ENCODE results near the gene WBP2. TPM values are rescaled to one million over a fixed set of nuclear protein-coding genes. Genes with fewer than 3 reads are reported as not detected.

WBP2 gene
- total and polyA plus RNA-seq, 9 of the 15 experiments (the other 6 are each of a cell fraction or from before 2014, with no cell fraction given): 2.2 to 74.3 (median 20.0) TPM

DNA sequence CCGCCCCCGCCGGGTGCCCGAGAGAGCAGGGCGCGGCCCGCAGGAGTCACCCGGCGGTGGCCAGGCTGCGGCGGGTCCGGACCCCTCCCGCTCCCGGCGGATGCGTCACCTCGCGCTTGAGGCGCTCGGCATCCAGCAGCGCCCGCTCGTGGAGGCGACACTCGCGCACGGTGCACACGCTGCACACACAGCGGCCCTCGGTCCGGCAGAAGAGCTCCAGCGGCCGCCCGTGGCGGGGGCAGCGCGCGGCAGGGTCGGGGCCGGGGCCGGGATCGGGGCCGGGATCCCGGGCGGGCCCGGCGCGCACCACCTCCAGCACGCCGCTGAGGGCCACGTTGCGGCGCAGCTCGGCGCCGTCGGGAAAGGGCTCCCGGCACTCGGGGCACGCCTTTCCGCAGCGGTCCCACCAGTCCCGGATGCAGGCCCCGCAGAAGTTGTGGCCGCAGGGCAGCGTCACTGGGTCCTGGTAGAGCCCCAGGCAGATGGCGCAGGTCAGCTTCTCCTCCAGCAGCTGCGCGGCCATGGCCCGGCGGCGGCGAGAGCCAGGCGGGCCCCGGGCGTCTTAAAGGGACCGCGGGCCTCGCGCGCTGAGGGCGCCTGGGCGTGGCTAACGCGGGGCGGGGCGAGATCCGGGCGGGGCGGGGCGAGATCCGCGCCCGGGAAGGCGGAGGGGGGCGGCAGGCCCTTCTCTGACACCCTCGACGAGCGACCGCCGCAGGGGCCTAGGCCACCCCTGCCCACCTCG lies 41.5 kb upstream of the WBP2 start, which contains the start of gene TRIM65 (continued):
- TF ChIP-seq, protein P1, sequence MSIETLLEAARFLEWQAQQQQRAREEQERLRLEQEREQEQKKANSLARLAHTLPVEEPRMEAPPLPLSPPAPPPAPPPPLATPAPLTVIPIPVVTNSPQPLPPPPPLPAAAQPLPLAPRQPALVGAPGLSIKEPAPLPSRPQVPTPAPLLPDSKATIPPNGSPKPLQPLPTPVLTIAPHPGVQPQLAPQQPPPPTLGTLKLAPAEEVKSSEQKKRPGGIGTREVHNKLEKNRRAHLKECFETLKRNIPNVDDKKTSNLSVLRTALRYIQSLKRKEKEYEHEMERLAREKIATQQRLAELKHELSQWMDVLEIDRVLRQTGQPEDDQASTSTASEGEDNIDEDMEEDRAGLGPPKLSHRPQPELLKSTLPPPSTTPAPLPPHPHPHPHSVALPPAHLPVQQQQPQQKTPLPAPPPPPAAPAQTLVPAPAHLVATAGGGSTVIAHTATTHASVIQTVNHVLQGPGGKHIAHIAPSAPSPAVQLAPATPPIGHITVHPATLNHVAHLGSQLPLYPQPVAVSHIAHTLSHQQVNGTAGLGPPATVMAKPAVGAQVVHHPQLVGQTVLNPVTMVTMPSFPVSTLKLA (conservative IDR thresholded peaks at IDR 0.05): peak in 1 of 2 experiments; percentile 79
- TF ChIP-seq, protein P2, sequence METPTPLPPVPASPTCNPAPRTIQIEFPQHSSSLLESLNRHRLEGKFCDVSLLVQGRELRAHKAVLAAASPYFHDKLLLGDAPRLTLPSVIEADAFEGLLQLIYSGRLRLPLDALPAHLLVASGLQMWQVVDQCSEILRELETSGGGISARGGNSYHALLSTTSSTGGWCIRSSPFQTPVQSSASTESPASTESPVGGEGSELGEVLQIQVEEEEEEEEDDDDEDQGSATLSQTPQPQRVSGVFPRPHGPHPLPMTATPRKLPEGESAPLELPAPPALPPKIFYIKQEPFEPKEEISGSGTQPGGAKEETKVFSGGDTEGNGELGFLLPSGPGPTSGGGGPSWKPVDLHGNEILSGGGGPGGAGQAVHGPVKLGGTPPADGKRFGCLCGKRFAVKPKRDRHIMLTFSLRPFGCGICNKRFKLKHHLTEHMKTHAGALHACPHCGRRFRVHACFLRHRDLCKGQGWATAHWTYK (CRISPR knock-in tag; IDR thresholded peaks at IDR 0.05): peak; percentile 31; the same call in 1 of the 2 replicates
- TF ChIP-seq ZC3H11A (IDR thresholded peaks at IDR 0.05; ENCODE audit: low read depth, low read length): no peak
- TF ChIP-seq NCOA4 (IDR thresholded peaks at IDR 0.05; ENCODE audit: partially characterized antibody): no peak
- peak; percentile 49; the same call in 1 of the 2 replicates for TF ChIP-seq ATF1 (CRISPR knock-in tag; IDR thresholded peaks at IDR 0.05)
- peak; percentile 83 for TF ChIP-seq ATF1 (tag; IDR thresholded peaks at IDR 0.05)
- TF ChIP-seq SUPT5H (IDR thresholded peaks at IDR 0.05): peak; percentile 80
- 0 out of 2 replicates have a peak, but pooled peaks have one; percentile 32 for TF ChIP-seq LCOR (CRISPR knock-in tag; IDR thresholded peaks at IDR 0.05)
- peak; percentile 65 for TF ChIP-seq ZBTB1 (CRISPR knock-in tag; IDR thresholded peaks at IDR 0.05; ENCODE audit: borderline replicate concordance, low read depth)
- TF ChIP-seq NCOR1 (IDR thresholded peaks at IDR 0.05): 0 out of 2 replicates have a peak, but pooled peaks have one; percentile 6
- TF ChIP-seq ZFX (CRISPR knock-in tag; IDR thresholded peaks at IDR 0.05): peak; percentile 90
- TF ChIP-seq ZNF197 (CRISPR knock-in tag; IDR thresholded peaks at IDR 0.05; ENCODE audit: low read depth): no peak
- TF ChIP-seq, protein P3, sequence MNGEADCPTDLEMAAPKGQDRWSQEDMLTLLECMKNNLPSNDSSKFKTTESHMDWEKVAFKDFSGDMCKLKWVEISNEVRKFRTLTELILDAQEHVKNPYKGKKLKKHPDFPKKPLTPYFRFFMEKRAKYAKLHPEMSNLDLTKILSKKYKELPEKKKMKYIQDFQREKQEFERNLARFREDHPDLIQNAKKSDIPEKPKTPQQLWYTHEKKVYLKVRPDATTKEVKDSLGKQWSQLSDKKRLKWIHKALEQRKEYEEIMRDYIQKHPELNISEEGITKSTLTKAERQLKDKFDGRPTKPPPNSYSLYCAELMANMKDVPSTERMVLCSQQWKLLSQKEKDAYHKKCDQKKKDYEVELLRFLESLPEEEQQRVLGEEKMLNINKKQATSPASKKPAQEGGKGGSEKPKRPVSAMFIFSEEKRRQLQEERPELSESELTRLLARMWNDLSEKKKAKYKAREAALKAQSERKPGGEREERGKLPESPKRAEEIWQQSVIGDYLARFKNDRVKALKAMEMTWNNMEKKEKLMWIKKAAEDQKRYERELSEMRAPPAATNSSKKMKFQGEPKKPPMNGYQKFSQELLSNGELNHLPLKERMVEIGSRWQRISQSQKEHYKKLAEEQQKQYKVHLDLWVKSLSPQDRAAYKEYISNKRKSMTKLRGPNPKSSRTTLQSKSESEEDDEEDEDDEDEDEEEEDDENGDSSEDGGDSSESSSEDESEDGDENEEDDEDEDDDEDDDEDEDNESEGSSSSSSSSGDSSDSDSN (IDR thresholded peaks at IDR 0.05; ENCODE audit: borderline replicate concordance in 1 of 2, low read depth in 2 of 2, low read length in 2 of 2): peak; percentile 53 to 69; a peak in 1 of 4 replicates
- TF ChIP-seq RAD21 (CRISPR knock-in tag; conservative IDR thresholded peaks at IDR 0.05 in 1 of 2, IDR thresholded peaks at IDR 0.05 in 1 of 2): peak; percentile 76 to 77
- TF ChIP-seq YY1 (IDR thresholded peaks at IDR 0.05; ENCODE audit: borderline replicate concordance in 1 of 3, control insufficient read depth in 1 of 3, extremely low read depth in 1 of 3, insufficient read depth in 3 of 3, insufficient read length in 1 of 3, insufficient replicate concordance in 2 of 3, low read depth in 1 of 3, low read length in 2 of 3): peak; percentile 67 to 89 (median 84)
- peak; percentile 80; the same call in 1 of the 2 replicates for TF ChIP-seq ZBTB7A (IDR thresholded peaks at IDR 0.05; ENCODE audit: borderline replicate concordance, control insufficient read depth, low read depth, low read length)
- TF ChIP-seq HNRNPL (IDR thresholded peaks at IDR 0.05; ENCODE audit: low read depth, low read length): 0 out of 2 replicates have a peak, but pooled peaks have one; percentile 32
- 0 out of 4 replicates have a peak, but pooled peaks of 1 of the 2 experiments have one; percentile 21 for TF ChIP-seq KDM4B (IDR thresholded peaks at IDR 0.05; ENCODE audit: borderline replicate concordance in 2 of 2, low read depth in 1 of 2)
- peak; percentile 51; the same call in 1 of the 2 replicates for TF ChIP-seq ZFPM2 (CRISPR knock-in tag; IDR thresholded peaks at IDR 0.05)
- 0 out of 2 replicates have a peak, but pooled peaks have one; percentile 24 for TF ChIP-seq KLF1 (tag; IDR thresholded peaks at IDR 0.05)
- TF ChIP-seq L3MBTL2 (IDR thresholded peaks at IDR 0.05): peak; percentile 67

Data from K562 (cell line).